Stimulated activated CD8-positive, alpha-beta memory T cell treated with anti-CD3 and anti-CD28 coated beads, Interleukin-7, amount 100 ng/mL, for 4 hours (primary cell): ENCODE results near the gene GSK3A.

Experiments
- DNase-seq, 2 donors: peaks; one replicate each; pipeline ENCODE4 v3.0.0-alpha.2; 2020; ENCODE audit warnings: low read depth in 2 of 2

The GSK3A gene

DNA sequence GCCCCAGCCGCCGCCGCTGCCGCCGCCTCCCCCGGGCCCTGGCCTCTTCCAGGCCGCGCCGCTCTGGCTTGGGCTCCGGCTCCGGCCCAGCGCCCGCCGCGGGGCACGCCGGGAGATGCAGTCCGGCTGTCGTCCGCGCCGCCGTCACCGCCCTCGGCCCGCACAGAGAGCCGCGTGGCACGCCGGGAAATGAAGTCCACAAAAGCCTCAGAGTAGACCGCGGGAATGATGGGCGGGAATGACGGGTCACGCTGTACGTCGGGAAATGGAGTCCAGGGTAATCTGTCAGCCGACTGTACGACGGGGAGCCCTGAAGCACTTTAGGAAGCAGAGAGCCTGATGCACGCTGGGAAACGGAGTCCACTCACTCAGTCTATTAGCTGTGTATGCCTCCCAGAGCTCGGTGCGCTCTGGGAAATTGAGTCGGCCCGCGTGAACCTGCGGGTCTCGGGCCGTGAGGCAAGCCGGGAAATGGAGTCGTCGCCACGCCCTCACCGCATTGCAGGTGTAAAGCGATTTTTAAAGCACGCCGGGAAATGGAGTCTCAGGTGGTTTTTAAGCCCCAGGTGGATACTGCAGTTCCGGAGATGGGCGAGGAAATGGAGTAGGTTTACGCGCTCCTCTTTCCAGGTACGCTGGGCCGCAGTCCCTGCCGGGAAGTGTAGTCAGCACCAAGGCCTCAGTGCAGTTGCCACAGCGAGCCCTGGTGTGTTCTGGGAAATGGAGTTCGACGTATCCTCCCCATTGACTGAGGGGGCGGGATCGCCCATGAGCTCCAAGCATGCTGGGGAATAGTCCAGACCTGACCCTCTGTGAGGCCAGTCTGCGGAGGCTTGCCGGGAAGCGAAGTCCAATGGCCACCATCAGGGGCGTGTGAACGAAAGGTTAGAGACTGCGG is at the start of gene GSK3A:
Gene GSK3A (minus strand): TSS at position 91 of the 898 bp plus-strand sequence. CDS start 137 bp downstream, outside the sequence.
- DNase-seq, result peak; percentile 94 to 95

DNA sequence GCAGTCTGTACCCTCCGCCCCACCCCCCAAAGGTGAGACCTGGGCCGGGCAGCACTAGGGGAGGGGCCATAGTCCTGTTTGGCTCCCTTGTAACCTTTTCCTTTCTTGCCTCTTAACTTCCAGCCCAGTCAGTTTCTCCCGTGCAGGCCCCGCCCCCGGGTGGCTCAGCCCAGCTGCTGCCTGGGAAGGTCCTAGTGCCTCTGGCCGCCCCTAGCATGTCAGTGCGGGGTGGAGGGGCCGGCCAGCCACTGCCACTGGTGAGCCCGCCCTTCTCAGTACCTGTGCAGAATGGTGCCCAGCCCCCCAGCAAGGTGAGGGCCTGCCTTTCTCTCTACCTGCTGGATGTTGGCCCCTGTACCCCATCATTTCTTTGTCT is 49.0 kb upstream of the GSK3A start:
- no peak for DNase-seq

DNA sequence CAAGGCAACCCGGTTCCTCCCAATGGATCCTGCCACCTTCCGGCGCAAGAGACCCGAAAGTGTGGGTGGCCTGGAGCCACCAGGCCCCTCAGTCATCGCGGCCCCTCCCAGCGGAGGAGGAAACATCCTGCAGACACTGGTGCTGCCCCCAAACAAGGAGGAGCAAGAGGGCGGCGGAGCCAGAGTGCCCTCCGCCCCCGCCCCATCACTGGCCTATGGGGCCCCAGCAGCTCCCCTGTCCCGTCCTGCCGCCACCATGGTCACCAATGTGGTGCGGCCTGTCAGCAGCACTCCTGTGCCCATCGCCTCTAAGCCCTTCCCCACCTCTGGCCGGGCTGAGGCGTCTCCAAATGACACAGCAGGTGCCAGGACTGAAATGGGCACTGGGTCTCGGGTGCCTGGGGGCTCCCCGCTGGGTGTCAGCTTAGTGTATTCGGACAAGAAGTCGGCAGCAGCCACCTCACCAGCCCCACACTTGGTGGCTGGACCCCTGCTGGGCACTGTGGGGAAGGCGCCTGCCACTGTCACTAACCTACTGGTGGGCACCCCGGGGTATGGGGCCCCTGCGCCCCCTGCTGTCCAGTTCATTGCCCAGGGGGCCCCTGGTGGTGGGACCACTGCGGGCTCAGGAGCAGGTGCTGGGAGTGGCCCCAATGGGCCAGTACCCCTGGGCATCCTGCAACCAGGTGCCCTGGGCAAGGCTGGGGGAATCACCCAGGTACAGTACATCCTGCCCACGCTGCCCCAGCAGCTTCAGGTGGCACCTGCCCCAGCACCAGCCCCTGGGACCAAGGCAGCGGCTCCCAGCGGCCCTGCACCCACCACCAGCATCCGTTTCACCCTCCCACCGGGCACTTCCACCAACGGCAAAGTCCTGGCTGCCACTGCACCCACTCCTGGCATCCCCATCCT is 48.4 kb upstream of the GSK3A start:
- peak; percentile 39 to 47 for DNase-seq

DNA sequence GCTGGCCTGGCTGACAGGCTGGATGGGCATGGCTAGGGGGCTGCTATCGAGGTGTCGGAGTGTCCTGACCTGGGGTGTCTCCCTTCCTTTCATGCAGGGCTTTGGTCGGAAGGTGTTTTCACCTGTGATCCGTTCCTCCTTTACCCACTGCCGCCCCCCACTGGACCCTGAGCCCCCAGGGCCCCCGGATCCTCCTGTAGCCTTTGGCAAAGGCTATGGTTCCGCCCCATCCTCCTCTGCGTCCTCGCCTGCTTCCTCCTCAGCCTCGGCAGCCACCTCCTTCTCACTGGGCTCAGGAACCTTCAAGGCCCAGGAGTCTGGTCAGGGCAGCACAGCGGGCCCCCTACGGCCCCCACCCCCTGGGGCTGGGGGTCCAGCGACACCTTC is 47.7 kb upstream of the GSK3A start:
- DNase-seq, result no peak

DNA sequence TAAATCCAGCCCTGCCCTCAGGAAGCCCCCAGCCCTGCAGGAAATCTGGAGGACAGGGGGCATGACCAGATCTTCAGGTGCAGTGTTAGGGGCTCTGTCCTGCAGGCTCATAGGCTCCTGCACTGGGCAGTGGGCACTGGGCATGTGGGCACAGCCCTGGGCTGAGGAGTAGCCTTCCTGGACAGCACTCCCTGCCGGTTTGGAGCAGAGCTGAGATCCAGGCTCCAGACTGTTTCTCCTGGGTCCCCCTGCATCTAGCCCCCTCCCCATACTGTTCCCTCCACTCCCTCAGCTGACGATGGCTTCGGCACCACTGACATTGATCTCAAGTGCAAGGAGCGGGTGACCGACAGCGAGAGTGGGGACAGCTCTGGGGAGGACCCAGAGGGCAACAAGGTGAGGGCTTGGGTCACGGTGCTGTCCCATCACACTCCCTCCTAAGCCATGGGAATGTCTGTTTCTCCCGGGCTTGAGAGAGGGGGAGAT is 47.2 kb upstream of the GSK3A start:
- DNase-seq, result no peak

DNA sequence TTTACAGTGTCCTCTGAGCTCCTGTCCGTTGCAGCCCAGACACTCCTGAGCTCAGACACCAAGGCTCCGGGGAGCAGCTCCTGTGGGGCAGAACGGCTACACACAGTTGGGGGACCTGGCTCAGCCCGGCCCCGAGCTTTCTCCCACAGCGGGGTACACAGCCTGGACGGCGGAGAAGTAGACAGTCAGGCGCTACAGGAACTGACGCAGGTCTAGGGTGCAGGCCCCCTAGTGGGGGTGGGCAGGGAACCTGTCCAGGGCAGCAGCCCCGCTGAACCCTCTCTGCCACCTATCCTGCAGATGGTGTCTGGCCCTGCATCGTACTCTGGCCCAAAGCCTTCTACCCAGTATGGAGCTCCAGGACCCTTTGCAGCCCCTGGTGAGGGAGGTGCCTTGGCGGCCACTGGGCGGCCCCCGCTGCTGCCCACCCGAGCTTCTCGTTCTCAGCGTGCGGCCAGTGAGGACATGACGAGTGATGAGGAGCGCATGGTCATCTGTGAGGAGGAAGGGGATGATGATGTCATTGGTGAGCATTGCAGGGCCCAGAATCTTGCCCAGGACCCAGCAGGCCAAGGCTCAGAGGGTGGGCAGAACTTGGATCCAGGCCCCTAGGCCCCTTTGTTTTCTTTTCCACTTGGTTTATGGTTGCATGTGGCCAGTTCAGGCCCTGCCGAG is 46.6 kb upstream of the GSK3A start:
- DNase-seq, result no peak

DNA sequence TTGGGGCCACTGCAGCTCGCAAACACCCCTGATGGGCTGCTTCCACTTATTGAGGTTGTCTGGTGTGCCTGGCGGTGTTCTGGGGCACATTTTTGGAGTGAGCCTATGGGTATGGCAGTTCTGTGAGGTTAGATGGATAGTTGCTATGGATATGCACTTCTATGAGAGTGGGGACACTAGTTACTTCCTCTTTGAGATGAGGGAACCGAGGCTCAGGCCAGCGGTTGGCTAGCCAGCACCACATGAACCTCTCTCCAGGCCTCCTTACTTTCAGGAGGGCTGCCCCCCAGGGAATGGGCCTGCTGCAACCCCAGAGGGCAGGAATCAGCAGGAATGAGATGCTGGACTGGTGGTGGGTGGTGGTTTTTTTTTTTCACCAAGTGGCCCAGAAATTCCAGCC is 46.0 kb upstream of the GSK3A start:
- DNase-seq, result no peak

DNA sequence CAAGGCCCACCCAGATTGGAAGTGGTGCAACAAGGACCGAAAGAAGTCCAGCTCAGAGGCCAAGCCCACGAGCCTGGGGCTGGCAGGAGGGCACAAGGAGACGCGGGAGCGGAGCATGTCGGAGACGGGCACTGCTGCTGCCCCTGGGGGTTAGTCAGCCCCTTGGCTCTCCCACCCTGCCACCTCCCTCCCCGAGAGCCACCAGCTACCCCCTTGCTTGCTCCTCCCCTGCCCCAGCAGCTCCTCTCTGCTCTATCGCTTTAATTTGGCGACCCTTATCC is 45.4 kb upstream of the GSK3A start:
- no peak for DNase-seq

DNA sequence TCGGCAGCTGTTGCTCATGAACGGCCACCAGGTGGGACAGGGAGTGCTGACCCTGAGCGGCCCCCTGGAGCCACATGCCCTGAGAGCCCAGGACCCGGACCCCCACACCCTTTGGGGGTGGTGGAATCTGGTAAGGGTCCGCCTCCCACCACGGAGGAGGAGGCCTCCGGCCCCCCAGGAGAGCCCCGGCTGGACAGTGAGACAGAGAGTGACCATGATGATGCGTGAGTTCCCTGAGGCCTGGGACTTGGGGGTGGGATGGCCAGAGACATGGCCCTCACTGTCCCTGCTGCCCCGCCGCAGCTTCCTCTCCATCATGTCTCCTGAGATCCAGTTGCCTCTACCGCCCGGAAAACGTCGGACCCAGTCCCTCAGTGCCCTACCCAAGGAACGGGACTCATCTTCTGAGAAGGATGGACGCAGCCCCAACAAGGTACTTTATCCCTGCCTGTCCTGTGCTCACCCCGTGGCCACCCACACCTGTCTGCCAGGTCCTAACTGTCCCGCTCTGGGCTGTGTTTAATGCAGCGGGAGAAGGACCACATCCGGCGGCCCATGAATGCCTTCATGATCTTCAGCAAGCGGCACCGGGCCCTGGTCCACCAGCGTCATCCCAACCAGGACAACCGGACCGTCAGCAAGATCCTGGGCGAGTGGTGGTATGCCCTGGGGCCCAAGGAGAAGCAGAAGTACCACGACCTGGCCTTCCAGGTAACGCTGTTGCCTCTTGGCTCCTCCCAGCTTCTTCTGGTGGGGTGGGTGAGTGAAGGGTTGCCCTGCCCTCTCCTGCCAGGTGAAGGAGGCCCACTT is 44.8 kb upstream of the GSK3A start:
- DNase-seq, result no peak

DNA sequence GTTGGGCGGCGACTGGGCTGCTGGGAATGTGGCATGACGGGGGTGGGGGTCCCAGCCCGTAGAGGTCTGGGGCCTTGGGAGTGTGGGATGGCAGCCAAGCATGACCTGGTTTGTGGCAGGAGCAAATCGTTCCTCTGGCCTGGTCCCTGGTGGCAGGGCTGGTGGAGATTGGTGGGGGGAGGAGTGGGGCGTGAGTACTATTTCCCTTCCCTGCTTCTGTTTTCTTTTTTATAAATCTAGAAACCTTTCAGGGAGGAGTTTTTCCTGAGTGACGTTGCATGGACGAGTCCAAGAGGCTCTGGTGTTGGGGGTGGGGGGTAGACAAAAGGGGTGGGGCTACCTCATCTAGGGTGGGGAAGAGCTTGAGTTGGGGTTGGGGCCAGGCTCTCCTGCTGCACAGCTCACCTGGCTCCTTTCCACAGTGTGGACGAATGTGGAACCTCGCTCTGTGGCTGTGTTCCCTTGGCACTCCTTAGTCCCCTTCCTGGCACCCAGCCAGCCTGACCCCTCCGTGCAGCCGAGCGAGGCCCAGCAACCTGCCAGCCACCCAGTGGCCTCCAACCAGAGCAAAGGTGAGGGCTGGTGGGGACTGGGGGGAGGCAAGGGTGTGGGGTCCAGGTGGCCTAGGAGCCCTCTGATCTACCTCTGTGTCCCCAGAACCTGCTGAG is 44.1 kb upstream of the GSK3A start:
- no peak for DNase-seq

DNA sequence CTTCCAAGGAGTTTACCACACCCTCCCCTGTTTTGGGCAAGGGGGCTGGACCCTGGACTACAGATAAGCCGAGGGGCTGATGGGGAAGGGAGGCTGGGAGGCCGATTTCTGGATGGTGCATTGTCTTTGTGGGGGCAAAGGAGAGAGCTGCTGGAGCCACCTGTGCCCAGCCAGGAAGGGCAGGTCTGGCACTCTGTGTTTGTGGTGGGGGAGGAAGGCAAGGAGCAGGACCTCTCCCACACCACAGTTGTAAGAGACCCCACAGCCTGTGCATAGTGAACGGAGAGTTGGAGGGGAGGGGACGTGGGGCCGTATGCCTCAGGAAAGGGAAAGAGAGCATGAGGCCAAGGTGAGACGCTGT is 43.6 kb upstream of the GSK3A start:
- DNase-seq, result no peak

DNA sequence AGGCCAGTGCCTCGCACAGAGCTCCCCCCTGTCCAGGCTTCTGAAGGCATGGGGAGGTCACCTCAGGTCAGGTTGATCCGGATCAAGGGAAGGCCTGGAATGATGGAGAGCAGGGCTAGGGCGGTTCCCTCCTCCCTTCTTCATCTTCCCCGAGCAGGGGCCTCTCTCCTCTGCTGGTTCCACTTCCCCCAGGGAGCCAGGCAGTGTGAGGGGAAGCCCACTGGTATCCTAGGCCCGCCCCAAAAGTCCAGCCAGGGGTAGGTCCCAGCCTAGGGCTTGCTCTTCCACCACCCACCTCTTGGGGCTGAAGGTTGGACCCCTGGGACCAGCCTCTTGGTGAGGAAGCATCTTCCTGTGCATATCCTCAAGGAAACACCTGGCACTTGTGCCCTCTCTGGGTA is 43.1 kb upstream of the GSK3A start:
- DNase-seq, result no peak

DNA sequence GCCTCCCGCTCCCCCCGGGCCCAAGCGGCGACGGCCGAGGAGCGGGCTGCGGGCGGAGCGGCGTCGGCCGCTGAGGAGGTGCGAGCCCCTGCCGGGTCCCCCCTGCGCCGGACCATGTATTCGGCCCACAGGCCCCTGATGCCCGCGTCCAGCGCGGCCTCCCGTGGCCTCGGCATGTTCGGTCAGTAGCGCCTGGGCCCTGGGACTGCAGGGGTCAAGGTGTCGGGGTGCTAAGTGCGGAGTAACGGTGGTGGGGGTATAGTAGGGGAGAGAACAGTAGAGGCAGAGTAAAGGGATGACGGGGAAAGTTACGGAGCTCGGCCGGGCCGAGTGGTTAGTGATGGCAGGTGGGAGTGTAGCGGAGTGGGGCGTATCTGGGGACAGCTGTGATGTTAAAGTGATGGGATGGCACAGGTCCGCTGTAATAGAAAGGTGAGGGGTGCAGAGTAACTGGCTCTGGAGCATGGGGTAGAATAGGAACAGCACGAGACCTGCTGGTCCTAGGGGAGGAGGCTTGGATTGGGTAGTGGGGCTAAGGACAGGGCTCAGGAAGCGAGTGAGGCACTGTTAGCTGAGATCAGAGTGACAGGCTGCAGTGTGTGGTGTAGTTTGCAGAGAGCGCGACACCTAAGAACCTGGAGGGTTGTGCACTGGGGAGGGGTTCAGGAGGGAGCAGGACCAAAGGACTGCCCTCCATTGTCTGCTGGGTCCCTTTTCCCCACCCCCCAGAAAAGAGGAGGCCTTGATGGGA is 42.4 kb upstream of the GSK3A start:
- no peak for DNase-seq

DNA sequence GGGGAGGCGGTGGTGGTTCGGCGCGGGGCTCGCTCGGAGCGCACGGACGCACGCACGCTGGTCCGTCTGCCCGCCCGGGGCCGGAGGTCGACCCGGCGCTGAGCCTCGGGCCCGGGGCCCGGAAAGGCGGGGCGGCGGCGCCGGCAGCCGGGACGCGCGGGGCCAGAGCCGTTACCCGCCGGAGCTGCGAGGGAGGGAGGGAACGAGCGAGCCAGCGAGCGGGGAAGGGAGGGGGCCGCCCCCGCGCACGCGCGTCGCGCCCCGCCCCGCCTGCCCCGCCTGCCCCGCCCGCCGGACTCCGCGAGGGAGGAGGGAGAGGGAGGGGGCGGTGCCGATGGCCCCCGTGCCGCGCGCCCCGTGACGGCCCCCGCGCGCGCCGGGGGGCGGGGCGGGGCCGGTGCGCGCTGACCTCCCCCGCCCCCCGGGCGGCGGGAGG is 41.7 kb upstream of the GSK3A start:
- DNase-seq, result peak; percentile 59 to 76

DNA sequence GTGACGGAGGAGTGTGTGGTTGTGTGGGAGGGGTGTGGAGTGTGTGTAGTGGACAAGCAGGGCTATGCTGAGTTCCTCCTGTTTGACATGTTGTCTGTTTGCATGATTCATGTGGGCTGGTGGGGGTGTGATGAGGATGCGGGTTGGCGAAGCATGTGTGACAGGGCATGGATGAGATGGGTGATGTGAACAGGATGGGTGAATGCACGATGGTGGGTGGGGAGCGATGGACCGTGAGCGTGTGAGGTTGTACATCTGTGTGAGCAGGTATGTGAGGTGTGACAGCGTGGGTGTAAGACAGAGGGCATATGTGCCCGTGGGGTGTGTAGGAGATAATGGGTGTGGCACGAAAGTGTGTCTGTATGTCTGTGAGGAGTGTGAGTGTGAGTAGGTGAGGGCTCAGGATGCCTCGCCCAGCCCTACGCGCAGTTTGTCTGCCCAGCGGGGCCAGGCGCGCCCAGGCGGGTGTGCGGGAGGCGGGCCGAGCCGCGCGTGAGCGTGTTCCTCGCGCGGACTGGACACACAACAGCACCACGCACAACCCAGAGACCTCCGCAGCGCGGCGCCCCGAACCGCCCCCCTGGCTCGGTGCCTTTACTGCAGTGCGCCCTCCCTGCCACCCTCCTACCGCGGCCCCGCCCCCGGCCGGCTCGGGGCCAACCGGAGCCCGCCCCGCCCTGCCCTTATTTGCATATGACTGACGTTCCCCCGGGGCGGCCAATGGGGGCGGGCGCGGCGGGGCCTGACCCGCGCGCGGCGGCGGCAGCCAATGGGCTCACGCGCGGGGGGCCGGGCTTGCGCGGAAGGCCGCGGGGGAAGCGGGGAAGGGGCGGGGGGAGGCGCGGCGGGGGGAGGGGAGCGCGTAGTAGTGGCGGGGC is 41.0 kb upstream of the GSK3A start:
- DNase-seq, result peak; percentile 90 to 97

DNA sequence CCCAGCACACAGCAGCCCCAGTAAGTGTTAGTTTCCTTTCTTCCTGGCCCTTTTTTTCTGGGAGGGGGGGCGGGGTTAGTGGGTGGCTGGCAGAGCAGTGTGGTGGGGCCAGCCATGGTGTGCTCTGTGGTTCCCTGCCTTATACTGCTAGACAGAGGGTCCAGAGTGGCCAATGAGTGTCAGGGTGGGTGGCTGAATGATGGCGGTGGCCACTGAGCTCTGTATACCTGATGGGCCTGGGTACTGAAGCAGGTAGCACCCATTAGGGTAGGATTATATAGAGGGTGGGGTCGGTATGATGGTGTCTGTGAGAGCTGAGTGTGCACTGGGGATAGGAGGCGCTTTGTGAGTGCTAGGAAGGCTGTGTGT is 40.4 kb upstream of the GSK3A start:
- no peak for DNase-seq

DNA sequence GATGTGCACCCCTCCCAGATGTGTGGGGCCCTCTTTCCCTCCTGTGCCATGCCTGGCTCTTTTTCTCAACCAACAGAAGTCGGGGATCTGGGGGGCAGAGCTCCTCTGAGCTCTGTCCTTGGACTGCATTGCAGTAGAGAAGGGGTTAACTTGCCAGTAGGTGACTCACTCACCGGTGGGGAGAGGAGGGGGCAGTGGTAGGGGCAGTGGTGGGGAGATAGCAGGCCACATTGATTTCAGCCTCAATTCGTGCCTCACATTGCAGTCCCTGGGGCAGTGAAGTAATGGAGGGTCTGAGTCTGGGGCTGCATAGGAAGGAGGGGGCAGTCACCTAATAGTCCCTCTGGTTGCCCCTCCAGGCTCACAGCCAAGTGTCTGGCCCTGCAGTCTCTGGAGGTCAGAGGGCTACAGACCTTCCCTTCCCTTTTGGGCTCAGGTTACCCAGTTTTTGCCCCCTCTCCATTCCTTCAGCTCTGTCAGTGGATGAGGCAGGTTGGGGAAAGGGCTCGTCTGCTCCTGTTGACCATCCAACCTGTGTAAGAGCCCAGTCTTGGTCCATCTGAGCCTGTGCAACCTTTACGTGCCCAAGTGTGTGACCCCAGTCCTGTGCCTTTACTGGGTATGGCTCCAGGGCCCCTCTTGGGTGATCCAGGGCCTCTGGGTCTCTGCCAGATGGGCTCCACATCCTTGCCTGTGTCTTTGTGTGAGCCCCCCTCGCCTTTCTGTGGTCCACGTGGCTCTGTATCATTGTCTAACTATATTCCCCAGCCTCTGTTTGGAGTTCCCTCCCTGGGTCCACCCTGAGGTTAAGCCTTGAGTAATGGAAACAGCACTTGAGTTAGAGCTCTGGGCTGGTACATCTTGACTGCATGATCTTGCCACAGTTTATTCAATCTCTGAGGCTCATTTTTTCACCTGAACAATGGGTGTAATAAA is 39.7 kb upstream of the GSK3A start:
- DNase-seq, result no peak
